Ishikawa (cell line): ENCODE data around the gene KLHDC10.

Source experiments
- CEBPB ChIP-seq: IDR thresholded peaks from 2 replicates; pipeline ENCODE4 v1.6.1; 2012
- EP300 ChIP-seq: IDR thresholded peaks from 2 replicates; pipeline ENCODE4 v1.6.1; 2012; ENCODE audit warnings: borderline replicate concordance
- FOXM1 ChIP-seq: IDR thresholded peaks from 2 replicates; pipeline ENCODE4 v1.6.1; 2012; ENCODE audit warnings: low read depth, borderline replicate concordance
- NFIC ChIP-seq: IDR thresholded peaks from 2 replicates; pipeline ENCODE4 v1.6.1; 2012
- RAD21 ChIP-seq: IDR thresholded peaks from 2 replicates; pipeline ENCODE4 v1.6.1; 2012; ENCODE audit warnings: low read depth
- TCF12 ChIP-seq: IDR thresholded peaks from 2 replicates; pipeline ENCODE4 v1.6.1; 2012; ENCODE audit warnings: low read depth
- YY1 ChIP-seq: IDR thresholded peaks from 2 replicates; pipeline ENCODE4 v1.6.1; 2012; ENCODE audit warnings: low read depth
- TF ChIP-seq, protein P1 (sequence below): IDR thresholded peaks from 2 replicates; pipeline ENCODE4 v1.6.1; 2012
- TF ChIP-seq, protein P2 (sequence below): IDR thresholded peaks from 2 replicates; pipeline ENCODE4 v1.6.1; 2012; ENCODE audit warnings: low read depth, mild to moderate bottlenecking
- TF ChIP-seq, protein P3 (sequence below): IDR thresholded peaks from 2 replicates; pipeline ENCODE4 v1.6.1; 2012

DNA sequence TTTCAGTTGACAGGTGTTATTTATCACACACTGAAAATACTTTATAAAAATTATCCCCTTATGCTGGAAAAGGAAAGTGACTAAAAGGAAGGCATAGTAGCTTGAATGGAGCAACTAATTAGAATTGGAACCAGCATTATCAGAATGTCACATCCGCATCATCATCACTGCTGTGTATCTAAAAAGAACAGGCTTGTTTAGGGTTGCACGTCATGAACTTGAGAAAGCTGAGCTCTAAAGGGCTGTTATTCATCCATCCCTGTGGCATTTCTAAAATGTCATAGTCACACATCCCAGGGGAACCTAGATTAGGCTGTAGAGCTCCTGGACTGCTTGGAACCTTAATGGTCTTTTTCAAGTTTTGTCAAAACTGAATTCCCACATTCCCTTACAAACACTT is 54.4 kb downstream of the KLHDC10 start:
- TF ChIP-seq TCF12 (no peak), NFIC (no peak), YY1 (no peak), EP300 (no peak), FOXM1 (no peak), RAD21 (no peak), CEBPB (no peak)
- TF ChIP-seq, protein P1, sequence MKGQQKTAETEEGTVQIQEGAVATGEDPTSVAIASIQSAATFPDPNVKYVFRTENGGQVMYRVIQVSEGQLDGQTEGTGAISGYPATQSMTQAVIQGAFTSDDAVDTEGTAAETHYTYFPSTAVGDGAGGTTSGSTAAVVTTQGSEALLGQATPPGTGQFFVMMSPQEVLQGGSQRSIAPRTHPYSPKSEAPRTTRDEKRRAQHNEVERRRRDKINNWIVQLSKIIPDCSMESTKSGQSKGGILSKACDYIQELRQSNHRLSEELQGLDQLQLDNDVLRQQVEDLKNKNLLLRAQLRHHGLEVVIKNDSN = no peak
- TF ChIP-seq, protein P2, sequence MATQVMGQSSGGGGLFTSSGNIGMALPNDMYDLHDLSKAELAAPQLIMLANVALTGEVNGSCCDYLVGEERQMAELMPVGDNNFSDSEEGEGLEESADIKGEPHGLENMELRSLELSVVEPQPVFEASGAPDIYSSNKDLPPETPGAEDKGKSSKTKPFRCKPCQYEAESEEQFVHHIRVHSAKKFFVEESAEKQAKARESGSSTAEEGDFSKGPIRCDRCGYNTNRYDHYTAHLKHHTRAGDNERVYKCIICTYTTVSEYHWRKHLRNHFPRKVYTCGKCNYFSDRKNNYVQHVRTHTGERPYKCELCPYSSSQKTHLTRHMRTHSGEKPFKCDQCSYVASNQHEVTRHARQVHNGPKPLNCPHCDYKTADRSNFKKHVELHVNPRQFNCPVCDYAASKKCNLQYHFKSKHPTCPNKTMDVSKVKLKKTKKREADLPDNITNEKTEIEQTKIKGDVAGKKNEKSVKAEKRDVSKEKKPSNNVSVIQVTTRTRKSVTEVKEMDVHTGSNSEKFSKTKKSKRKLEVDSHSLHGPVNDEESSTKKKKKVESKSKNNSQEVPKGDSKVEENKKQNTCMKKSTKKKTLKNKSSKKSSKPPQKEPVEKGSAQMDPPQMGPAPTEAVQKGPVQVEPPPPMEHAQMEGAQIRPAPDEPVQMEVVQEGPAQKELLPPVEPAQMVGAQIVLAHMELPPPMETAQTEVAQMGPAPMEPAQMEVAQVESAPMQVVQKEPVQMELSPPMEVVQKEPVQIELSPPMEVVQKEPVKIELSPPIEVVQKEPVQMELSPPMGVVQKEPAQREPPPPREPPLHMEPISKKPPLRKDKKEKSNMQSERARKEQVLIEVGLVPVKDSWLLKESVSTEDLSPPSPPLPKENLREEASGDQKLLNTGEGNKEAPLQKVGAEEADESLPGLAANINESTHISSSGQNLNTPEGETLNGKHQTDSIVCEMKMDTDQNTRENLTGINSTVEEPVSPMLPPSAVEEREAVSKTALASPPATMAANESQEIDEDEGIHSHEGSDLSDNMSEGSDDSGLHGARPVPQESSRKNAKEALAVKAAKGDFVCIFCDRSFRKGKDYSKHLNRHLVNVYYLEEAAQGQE = no peak
- TF ChIP-seq, protein P3, sequence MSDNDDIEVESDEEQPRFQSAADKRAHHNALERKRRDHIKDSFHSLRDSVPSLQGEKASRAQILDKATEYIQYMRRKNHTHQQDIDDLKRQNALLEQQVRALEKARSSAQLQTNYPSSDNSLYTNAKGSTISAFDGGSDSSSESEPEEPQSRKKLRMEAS = no peak
